ENCODE data around the gene COL16A1.

COL16A1 gene

DNA sequence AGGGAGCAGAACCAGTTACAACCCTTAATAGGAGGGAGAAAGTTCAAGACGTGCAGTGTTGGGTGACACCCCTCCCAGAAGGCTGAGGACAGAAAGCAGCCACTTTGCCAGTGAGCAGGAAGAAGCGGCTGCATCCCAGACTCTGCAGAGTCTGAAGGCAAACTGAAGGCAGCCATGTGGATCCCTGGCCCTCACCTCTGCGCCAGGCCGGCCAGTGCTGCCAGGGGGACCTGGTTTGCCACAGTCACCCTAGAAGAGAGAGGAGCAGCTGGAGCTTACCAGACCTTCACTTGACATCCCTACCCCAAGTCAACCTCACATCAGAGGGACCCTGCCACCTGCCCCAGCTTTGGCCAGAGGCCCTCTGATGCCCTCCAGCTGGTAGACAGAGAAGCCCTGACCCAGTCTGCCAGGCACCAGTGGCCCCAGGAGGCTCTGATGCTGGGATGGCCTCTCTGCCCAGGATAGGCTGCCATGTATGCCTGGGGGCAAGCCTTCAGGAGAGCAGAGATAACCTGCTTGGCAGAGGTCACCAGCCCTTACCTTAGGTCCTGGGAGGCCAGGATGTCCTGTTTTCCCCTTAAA is 42.9 kb downstream of the COL16A1 start:
- H3K9me2 ChIP-seq (replicated peaks; ENCODE audit: control insufficient read depth, low read length), result no peaks in the 10 kb centered on the region
- no peak overlapping the region for H3K4me3 ChIP-seq (ENCODE audit: low read length)
- TF ChIP-seq EZH2phosphoT487 (IDR thresholded peaks at IDR 0.05; ENCODE audit: borderline replicate concordance, low read length), result no peak
- TF ChIP-seq, protein P1, sequence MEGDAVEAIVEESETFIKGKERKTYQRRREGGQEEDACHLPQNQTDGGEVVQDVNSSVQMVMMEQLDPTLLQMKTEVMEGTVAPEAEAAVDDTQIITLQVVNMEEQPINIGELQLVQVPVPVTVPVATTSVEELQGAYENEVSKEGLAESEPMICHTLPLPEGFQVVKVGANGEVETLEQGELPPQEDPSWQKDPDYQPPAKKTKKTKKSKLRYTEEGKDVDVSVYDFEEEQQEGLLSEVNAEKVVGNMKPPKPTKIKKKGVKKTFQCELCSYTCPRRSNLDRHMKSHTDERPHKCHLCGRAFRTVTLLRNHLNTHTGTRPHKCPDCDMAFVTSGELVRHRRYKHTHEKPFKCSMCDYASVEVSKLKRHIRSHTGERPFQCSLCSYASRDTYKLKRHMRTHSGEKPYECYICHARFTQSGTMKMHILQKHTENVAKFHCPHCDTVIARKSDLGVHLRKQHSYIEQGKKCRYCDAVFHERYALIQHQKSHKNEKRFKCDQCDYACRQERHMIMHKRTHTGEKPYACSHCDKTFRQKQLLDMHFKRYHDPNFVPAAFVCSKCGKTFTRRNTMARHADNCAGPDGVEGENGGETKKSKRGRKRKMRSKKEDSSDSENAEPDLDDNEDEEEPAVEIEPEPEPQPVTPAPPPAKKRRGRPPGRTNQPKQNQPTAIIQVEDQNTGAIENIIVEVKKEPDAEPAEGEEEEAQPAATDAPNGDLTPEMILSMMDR (IDR thresholded peaks at IDR 0.05; ENCODE audit: low read depth, low read length, poor library complexity, severe bottlenecking), result no peak
- H3K36me3 ChIP-seq (ENCODE audit: control insufficient read depth, low read length), result no peaks in the 10 kb centered on the region
- H3K79me2 ChIP-seq (ENCODE audit: control insufficient read depth, low read length), result no peaks in the 10 kb centered on the region
- H3K4me1 ChIP-seq (ENCODE audit: control insufficient read depth, low read length), result no peaks in the 10 kb centered on the region
- no peaks in the 10 kb centered on the region for H3F3A ChIP-seq (ENCODE audit: control insufficient read depth, insufficient read depth)
- H3K4me2 ChIP-seq (ENCODE audit: low read length), result no peak overlapping the region
- H3K27ac ChIP-seq (ENCODE audit: low read depth, low read length), result no peak overlapping the region
- H4K20me1 ChIP-seq (ENCODE audit: control insufficient read depth, insufficient read depth, low read depth, low read length), result no peaks in the 10 kb centered on the region
- H3K9me3 ChIP-seq (ENCODE audit: control insufficient read depth, insufficient read depth, low read length), result no peaks in the 10 kb centered on the region
- H3K27me3 ChIP-seq (ENCODE audit: control insufficient read depth, low read length), result peaks cover 14% of the 10 kb centered on the region

DNA sequence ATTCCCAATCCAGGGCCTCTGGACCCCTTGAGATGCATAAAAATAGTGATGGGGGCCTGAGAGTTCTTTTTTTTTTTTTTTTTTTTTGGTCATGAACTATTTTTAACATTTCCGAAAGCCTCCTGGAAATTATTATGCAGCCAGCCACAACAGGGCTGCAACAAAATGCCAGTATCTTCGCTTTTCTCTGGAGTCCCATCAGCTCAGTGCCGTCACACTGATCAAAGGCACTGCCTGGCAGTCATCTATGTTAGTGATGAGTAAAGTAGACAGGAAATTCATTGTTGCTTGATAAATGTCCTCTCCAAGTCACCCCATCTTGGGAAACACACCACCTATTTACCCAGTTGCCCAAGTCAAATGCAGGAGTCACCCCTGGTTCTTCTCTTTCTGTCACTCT is 43.9 kb downstream of the COL16A1 start:
- Histone ChIP-seq H3K27ac (ENCODE audit: low read depth, low read length) (no peak overlapping the region), H3K9me3 (ENCODE audit: control insufficient read depth, insufficient read depth, low read length) (no peaks in the 10 kb centered on the region), H3K4me3 (ENCODE audit: low read length) (no peak overlapping the region), H4K20me1 (ENCODE audit: control insufficient read depth, insufficient read depth, low read depth, low read length) (no peaks in the 10 kb centered on the region), H3K27me3 (ENCODE audit: control insufficient read depth, low read length) (peaks cover 13% of the 10 kb centered on the region), H3K9me2 (replicated peaks; ENCODE audit: control insufficient read depth, low read length) (no peaks in the 10 kb centered on the region), H3K79me2 (ENCODE audit: control insufficient read depth, low read length) (no peaks in the 10 kb centered on the region), H3K36me3 (ENCODE audit: control insufficient read depth, low read length) (no peaks in the 10 kb centered on the region), H3F3A (ENCODE audit: control insufficient read depth, insufficient read depth) (no peaks in the 10 kb centered on the region), H3K4me2 (ENCODE audit: low read length) (no peak overlapping the region), H3K4me1 (ENCODE audit: control insufficient read depth, low read length) (no peaks in the 10 kb centered on the region)
- TF ChIP-seq EZH2phosphoT487 (IDR thresholded peaks at IDR 0.05; ENCODE audit: borderline replicate concordance, low read length), result no peak
- TF ChIP-seq, protein P1 (IDR thresholded peaks at IDR 0.05; ENCODE audit: low read depth, low read length, poor library complexity, severe bottlenecking), result no peak

- Histone ChIP-seq H3K27me3 (ENCODE audit: control insufficient read depth, low read length) (peaks cover 6% of the 10 kb centered on the region), H4K20me1 (ENCODE audit: control insufficient read depth, insufficient read depth, low read depth, low read length) (no peaks in the 10 kb centered on the region), H3F3A (ENCODE audit: control insufficient read depth, insufficient read depth) (no peaks in the 10 kb centered on the region), H3K4me2 (ENCODE audit: low read length) (no peak overlapping the region), H3K36me3 (ENCODE audit: control insufficient read depth, low read length) (no peaks in the 10 kb centered on the region), H3K79me2 (ENCODE audit: control insufficient read depth, low read length) (no peaks in the 10 kb centered on the region), H3K4me1 (ENCODE audit: control insufficient read depth, low read length) (no peaks in the 10 kb centered on the region), H3K4me3 (ENCODE audit: low read length) (no peak overlapping the region), H3K9me3 (ENCODE audit: control insufficient read depth, insufficient read depth, low read length) (no peaks in the 10 kb centered on the region), H3K27ac (ENCODE audit: low read depth, low read length) (no peak overlapping the region), H3K9me2 (replicated peaks; ENCODE audit: control insufficient read depth, low read length) (no peaks in the 10 kb centered on the region)
- TF ChIP-seq, protein P1 (IDR thresholded peaks at IDR 0.05; ENCODE audit: low read depth, low read length, poor library complexity, severe bottlenecking), result no peak
- no peak for TF ChIP-seq EZH2phosphoT487 (IDR thresholded peaks at IDR 0.05; ENCODE audit: borderline replicate concordance, low read length)
These were observed 45.1 kb downstream of the COL16A1 start for GRCh38 chr1:31658721-31659120.

All from DOHH2 (cell line).